GM21825 (cell line): ENCODE data around the gene MAD1L1.
"Not testable (repeated sequence)": the region's sequence is repeated elsewhere in the genome, so short reads cannot be mapped to it uniquely, and the experiment has no call there.

Source experiments
- ATAC-seq: cut with Tn5 transposase; IDR thresholded peaks from one replicate; pipeline ENCODE4 v1.9.1; 2021; ENCODE audit warnings: mild to moderate bottlenecking, moderate library complexity; ENCODE audit not compliant: unreplicated experiment

The MAD1L1 gene

DNA sequence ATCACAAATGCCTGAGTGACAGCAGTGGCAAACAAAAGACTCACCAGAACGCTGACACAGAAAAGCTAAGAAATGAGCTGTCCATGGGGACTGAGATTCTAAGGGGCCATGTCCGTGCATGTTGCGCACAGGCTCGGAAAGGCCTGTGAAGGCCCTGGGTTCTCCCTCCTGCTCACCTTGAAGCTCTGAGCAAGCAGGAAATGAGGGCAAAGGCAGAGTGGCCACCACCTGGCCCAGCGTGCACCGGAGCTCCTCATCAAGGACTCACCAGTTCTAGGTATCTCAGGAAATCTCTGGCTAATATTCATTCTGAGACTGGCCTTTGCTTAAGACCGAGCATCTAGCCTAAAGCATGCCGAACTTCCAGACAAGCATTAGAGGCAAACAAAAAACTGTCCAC is 52.7 kb downstream of the MAD1L1 start:
- no peak for ATAC-seq

DNA sequence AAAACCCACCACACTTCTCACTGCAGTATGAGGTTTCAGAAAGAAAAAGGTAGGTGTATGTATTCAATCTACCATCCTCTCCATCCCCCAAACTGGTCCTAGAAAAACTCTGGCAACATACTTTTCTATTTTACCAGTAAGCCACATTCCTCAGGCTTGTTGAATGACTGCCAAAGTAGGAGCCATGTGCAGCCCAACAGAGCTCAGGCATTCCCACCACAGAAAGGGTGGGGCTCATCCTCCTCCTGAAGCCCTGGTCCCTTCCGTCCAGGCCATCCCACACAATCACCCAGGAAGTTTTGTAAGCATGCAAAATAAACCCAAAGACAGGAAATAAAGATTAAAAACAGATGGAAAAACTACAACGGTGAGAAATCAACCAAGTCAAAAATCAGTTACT is 57.2 kb downstream of the MAD1L1 start:
- ATAC-seq = no peak

DNA sequence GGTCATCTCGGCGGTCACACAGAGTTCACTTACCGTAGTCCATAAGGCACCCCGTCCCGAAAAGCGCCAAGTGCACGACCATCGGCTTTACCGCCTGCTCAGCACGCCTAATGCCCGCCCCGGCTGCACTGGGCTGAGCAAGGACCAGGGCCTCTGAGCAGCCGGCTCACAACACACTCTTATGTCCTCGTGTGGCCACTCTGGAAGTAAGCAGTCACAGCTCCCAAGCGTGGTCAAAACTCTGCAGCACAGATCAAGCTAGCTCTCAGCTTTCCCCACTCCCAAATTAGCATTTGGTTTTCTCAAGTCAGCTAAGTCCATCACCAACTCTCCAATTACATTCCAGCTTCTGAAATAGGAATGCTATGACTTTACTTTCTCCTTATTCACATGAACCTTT is 57.7 kb downstream of the MAD1L1 start:
- no peak for ATAC-seq

DNA sequence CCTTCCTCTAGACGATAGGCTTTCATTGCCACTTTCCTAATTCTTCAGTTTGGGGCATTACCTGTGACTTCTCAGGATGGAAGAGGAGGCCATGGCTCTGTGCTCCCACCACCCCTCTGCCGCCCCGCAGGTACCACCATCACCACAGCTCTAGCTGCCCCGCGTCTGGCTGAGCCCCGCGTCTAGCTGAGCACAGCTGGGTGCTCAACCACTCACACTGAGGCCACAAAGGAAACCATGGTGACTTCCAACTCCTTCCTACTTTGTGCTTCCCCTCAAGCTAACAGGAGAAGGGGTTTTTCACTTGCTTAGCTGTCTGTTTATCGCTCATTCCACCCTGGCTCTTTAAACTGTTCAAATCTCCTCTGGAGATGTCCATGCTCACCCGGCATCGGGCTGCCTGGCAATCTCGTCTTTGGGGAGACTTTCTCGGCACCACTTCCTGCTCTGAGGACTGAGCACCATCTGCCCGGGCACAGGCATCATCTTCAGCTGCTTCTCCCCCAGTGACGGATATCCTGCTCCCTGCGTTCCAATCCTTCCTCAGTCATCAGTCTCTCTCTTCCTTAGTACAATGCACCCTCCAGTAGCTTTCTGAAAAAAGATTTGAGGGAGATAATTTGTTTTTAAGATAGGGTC is 59.4 kb downstream of the MAD1L1 start:
- no peak for ATAC-seq

DNA sequence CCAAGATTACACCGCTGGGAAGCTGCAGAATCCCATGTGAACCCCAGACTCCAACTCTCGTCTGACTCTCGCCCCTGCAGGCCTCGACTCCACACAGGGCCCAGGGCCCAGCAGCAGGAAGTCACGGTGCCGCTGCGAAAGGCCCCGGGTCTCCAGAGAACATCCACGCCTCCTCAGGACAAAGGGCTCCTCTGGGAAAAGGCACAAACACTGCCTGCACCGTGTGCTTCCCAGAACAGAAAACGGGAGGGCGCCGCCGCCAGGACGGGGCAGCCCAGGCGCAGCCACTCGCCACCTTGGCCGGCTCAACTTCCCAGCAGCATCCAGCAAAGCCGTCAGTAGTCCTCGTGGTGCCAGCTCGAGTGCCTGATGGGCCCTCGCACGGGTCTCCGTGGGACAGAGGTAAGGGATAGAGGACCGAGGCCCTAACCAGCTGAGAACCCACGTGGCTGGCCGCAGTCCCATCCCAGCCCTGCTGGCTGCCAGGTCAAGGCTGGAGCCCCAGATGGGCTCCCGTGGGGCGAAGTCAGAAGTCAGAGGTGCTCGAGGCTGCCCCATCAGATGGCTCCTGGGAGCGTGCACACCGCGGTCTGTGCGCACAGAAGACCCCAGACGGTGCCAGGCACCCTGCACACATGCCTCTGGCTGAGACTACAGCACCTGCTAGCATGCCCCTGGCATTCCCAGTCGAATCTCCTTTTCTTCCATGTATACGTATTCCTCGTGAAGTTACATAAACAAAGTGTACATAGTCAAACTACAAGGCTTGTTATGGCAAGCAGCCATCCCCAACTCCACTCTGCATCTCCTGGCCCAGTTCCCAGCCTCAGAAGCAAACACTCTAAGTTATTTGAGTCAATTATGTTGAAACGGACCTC is 60.2 kb downstream of the MAD1L1 start:
- ATAC-seq = no peak

DNA sequence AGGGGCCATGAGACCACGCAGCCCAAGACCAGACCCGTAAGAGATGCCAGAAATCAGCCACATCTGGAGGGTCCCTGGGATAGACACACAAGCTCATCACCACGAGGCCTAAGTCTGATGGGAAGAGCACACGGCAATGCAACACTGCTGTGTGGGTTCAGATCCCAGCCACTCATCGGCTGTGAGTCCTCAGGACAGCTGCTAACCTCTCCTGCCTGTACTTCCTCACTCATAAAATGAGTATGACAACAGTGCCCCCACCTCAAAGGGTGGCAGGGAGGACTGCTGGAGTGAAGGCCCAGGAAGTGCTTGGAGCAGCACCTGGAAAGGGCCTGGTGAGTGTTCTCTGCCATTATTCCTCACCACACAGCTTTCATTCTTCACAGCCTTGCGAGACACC is 60.9 kb downstream of the MAD1L1 start:
- no peak for ATAC-seq

DNA sequence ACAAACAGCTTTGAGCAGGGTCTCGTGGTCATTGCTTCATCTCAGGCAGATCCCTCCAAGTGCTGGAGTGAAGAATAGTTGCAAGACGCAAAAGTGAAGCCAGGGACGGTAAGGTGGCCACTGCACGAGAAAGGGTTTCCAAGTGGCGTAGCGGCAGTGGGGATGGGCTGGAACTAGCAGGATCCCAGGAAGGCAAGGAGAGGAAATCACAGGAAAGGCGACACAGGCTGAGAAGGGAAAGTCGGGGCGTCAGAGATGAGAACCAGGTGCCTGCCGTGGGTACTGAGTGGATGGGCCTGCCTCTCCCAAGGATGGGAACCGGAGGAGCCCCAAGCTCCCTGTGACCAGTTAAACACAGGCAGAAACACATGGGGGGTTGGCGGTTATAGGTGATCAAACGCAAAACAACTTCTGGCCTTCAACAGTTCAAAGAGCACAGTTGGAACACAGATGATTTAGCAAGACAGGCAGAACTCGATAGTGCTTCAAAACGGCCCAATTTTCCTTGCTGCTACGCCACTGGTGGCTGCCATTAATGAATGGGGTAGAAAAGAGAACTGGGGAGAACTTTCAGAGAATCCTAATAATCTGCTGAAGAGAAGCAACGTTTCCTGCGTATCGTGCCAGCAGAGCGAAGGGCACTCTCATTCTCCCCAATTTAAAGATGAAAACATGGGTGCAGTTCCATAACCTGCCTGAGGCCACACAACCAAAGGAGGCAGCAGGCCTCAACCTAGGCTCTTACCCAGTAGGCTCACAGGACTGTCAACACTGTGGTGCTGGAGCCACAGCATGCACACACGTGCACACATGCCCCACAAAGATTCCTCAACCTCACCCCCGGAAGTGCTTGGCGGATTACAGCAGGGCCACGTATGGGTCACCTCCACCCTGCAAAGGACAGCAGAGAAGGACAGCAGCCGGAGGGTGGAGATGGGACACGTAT is 61.9 kb downstream of the MAD1L1 start:
- no peak for ATAC-seq

DNA sequence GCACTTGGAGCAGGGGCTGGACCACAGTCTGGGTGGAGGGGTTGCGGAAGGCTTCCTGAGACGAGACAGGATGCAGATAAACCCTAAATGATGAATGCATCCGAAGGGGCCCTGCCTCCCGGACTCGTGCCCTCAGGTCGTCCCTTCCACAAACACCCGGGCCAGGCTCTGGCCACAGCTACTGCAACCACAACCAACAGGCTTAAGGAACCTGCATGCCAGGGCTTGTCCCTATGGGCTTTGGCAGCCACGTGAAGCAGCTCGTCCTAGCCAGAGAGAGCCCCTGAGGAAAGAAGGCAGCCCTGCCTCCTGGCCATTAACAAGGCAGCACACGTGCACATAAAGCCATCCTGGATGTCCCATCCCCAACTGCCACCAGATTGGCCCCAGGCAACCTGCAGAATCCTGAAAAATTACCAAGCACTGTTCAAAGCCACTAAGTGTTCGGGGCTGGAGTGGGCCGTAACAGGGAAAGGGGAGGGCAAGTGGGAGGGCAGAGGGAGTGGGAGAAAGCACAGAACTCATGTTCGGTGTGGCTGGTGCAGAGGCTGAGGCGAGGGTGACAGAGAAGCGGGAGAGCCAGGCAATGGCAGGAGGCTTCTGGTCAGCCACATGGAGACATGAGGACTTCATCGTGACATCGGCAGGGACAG is 62.7 kb downstream of the MAD1L1 start:
- no peak for ATAC-seq

DNA sequence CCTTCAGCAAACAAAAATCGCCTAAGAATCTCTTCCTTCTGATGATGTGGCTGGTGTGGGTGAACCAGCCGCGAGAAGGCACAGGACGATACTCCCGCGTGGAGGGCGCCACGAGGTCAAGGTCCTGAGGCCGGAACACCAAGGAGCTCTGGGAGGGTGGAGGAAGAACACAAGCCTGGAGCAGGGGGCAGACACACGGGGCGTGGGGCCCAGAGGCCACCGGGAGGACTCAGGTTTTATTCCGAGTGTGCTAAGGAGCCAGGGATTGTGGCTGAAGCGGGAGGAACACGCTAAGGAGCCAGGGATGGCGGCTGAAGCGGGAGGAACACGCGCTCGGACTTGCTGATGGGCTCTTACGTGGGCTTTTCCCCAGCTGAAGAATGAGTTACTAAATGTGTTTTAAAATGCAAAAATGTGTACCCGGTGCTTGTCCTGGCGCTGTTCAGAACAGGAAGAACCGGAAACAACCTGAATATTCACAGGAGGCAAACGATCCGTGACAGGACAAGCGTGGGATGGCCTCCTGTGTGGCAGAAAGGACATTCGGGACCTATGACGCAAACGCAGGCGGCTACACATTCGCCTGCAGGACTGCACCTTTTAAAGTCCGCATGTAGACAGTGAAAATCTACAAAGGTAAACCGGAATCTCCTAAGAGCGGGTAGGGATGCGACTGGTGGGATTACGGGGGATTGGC is 64.0 kb downstream of the MAD1L1 start:
- no peak for ATAC-seq

DNA sequence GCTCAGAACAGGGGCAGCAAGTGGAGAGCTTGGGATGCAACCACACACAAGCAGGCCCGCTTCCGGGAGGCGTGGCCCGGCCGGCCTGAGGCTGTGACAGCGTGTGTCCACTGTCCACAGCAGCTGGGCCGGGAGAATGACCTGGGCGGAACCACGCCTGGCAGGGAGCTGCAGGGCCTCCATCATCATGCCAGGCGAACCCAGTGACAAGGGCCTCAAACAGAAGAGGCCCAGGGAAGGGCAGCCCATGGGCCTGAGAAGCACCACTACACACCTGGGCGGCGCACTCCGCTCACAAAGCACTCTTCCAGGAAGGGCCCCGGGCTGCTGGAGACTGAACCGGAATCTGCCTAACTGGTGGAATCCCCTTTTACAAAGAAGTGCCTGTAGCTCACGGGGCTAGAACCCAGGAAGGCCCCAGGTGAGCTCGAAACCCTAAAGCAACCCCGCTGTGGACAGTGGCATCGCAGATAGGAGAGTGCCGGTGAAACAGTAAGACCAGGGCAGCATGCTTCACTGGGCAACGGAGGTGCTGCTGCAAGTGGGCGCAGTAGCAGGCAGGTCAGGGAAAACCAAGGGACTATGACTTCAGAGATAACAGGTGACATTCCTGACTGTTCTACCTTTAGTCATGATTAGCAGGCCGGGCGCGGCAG is 66.0 kb downstream of the MAD1L1 start:
- ATAC-seq = no peak

DNA sequence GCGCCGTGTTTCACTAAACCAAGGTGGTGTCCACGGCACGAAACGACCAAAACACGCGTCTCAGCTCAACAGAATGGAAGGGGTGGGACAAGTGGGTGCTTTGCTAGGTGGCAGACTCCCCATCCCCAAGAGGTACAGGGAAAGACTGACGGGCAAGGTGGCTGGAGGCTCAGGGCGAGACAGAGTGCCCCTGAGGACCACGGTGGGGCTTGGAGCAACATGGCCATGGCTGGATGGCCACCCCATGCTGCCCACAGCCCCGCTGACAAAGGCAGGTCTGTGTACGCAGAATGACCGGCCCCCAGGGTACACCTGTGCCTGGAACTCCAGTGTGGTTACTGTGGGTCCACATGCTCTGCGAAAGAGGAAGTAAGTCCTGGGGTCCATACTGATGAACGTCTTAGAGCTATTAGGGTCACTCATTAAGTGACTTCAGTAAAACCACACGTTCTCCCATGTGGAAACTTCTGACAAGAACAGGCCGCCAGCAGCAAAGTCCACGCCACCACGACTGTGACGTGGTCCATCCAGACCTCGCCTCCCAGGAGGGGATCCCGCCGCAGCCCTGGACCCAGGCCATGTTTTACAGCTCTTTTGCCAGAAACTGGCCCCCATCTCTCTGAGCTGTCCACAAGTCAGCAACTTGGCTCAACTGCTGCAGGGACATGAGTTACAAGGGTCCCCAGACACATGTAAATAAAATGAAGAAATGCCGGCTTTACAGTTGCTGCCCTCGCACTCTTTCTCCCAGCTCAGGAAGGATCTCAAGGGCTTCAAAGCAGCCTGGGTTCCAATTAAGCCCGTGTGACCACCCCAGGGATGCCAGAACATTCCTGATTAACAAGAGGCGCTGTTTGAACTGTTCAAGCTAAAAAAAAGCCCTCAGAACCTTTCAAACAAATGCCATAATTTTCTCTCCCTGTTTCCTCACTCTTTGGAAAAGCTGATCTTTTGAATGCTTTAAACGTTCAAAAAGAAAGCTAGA is 66.8 kb downstream of the MAD1L1 start:
- peak; percentile 83 for ATAC-seq

DNA sequence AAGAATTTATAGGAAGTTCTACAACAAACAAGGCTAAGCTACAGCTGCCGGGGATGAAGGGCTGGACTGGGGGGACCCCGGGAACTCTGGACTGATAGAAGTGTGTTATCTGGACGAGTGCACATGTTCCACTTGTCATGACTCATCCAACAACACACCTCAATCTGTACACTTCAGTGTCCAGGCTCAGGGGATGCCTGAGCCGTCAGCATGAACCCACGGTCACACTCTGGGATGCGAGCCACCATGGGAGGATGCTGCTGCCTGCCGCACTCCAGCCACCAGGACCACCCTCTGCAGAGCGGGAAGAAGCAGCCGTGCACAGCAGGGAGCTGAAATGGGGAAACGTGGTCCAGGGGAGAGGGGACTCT is 67.5 kb downstream of the MAD1L1 start:
- no peak for ATAC-seq

DNA sequence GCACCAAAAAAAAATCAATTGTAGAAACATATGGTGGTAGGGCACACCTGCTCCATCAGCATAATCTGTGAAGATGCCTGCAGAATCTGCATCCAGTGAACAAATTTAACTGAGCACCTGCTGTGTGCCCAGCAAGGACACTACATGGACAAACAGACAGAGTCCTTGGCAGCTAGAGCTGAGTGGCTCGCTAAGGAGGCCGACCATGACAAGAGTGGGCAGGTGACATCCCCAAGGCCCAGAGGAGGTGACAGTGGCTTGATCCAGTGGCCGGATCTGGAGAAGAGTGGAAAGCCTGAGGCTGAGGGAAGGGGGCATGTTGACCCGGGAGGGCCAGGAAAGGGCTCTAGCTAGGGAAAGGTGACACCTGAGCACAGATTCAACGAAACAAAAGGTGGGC is 68.1 kb downstream of the MAD1L1 start:
- no peak for ATAC-seq

DNA sequence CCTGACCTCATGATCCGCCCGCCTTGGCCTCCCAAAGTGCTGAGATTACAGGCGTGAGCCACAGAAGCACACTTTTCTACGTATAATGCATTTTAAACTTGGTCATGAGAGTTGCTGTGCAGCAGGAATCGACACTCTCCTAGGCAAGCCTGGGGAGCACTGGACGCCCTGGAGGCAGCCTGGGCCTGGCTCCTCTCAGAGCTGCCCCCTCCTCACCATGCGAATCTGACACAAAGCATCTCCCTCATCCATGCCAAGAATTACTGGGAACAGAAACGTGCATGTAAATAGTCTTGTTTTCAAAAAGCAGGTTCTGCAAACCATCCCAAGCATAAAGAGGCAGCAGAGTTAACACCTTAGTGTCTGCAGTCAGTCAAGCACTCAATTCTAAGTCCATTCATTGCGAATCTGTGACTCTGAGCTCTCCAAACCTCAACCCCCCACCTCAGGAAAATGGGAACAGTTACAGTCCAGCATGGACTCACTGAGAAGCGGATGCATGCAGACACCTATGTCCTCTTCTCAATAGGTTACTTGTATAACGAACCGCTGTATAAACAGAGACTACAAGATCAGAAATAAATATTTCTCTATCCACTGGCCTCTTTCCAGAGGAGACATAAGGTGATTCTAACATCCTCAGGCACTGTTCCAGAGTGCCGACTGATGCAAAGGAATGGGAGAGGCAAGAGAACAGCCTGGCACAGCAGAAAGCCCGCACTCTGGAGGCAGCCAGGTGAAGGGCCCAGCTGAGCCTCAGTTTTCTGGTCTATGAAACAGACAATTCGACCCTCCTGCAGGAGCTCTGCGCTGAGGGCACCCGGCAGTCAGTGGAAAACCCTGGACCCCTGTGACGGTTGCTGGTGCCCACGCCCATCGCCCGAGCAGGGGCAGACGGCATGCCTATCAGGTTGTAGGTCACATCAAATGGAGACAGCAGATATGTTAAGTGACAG is 68.9 kb downstream of the MAD1L1 start:
- no peak for ATAC-seq

DNA sequence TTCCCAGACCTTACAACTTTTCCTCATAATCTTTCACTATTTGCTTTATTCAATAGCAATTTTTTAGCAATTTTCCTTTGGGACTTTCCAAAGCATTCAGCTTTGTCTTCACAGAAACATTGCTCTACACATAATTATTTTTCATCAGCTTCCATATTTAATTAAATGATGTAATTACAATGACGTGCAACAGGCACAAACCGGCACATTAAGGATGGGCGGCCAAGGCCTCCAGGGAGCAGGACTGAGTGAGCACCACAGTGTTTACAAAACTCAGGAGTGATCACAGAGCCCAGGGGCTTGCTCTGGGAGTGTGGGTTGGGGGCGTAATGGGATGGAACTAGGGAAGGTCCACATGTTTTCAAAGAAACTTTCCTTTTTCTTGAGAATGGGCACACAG is 69.8 kb downstream of the MAD1L1 start:
- ATAC-seq = no peak

DNA sequence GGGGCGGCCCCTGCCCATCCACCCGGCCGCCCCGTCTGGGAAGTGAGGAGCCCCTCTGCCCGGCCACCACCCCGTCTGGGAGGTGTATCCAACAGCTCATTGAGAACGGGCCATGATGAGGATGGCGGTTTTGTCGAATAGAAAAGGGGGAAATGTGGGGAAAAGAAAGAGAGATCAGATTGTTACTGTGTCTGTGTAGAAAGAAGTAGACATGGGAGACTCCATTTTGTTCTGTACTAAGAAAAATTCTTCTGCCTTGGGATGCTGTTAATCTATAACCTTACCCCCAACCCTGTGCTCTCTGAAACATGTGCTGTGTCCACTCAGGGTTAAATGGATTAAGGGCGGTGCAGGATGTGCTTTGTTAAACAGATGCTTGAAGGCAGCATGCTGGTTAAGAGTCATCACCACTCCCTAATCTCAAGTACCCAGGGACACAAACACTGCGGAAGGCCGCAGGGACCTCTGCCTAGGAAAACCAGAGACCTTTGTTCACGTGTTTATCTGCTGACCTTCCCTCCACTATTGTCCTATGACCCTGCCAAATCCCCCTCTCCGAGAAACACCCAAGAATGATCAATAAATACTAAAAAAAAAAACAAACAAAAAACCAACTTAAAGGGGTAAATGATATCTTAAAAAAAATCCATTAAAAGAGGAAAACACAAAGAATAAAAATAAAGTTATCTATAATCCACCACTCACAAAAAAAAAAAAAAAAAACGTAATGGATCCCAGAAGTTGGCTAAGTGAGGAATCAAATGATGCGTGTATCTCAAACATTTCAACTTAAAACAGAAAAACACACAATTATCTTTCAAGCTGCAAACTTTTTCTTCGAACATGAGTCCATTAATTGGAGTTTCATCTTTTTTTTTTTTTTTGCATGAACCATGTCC is 70.5 kb downstream of the MAD1L1 start:
- ATAC-seq = not testable (repeated sequence)

DNA sequence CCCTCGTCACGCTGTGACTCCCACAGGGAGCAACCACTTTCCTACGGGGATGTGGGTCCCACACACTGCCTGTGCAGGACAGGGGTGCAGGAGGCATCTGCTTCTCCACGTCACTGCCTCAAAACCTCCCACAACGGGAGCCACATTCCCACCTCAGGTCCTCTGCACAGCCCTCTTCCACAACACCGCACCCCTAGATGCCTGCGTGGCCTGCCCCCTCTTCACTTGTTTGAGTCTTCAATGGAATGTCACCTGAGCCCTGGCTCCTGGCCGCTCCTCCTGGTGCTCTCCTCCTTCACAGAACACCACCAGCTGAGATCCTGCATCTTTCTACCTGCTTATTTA is 73.6 kb downstream of the MAD1L1 start:
- no peak for ATAC-seq
